Keratinocyte (primary cell): Measurements from ENCODE around the gene FGGY.

ENCODE experiments used
- CTCF ChIP-seq, 3 experiments: IDR thresholded peaks in 1 of 3; conservative IDR thresholded peaks in 1 of 3; optimal IDR thresholded peaks in 1 of 3; 2 replicates in 2 of 3; 3 replicates in 1 of 3; pipeline versions ENCODE3 to v1.5.1; 2011; ENCODE audit warnings: low read length in 3 of 3, mild to moderate bottlenecking in 3 of 3, moderate library complexity in 2 of 3, control low read depth in 1 of 3, inconsistent platforms in 1 of 3; ENCODE audit not compliant: insufficient read depth in 2 of 3; ENCODE audit errors: extremely low read depth in 1 of 3
- EZH2 ChIP-seq: IDR thresholded peaks from one replicate; pipeline ENCODE4 v1.6.1; 2012; ENCODE audit warnings: inconsistent platforms, mild to moderate bottlenecking, low read length, moderate library complexity

- no peak for TF ChIP-seq CTCF (optimal IDR thresholded peaks at IDR 0.05 in 1 of 3, IDR thresholded peaks at IDR 0.05 in 1 of 3, conservative IDR thresholded peaks at IDR 0.05 in 1 of 3; ENCODE audit: extremely low read depth in 1 of 3, insufficient read depth in 2 of 3, low read length in 3 of 3)
- no peak for TF ChIP-seq EZH2
Measured at GRCh38 chr1:59478822-59479221, 181.9 kb downstream of the FGGY start.
